ENCODE measurements around the gene PRKCA. TPM values are rescaled to one million over a fixed set of nuclear protein-coding genes. Genes with fewer than 3 reads are reported as not detected.

Gene PRKCA
- total and polyA plus RNA-seq, 2 of the 13 experiments (the other 11 are each of a cell fraction or from before 2014, with no cell fraction given) = 18.5 to 21.5 TPM

DNA sequence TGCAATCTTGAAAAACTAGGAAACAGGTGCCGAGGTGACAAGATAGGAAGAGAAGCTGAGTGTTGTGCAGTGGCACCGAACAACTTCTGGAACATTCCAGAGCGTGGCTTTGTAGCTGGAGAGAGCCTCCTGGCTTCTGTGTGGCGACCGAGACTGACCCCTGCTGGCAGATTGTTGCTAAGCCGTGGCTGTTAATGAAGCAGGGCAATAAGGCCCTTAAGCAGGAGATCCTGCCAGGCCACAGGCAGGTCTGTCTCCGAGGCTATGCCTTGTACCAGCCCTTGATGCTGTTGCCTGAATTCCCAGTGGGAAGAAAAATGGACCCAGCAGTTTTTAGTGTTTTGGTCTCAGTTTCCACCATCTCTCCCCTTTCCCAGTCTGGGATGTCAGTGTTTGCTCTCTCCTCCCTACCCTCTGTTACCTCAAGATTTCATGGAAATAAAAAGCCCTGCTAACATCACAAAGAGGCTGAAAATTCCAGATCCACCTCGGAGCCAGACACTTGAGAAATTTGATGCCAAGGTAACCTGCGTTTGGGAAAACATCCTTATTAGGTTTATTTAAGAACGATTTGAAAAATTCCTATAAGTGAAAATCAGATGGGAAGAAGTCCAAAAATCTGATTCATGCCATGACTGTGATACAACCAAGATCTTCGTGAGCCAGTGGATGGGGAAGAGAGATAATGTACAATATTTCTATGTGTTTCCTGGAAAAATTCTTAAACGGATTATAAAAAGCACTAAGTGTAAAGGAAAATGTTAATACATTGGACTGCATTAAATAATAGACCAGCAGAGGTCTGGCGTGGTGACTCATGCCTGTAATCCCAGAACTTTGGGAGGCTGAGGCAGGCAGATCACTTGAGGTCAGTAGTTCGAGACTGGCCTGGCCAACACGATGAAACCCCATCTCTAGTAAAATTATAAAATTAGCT is 265.1 kb downstream of the PRKCA start (continued):
- TF ChIP-seq ZBTB44 (CRISPR knock-in tag; IDR thresholded peaks at IDR 0.05) (no peak), FOXK1 (CRISPR knock-in tag; IDR thresholded peaks at IDR 0.05; ENCODE audit: borderline replicate concordance, low read depth) (no peak), ETV5 (CRISPR knock-in tag; IDR thresholded peaks at IDR 0.05; ENCODE audit: borderline replicate concordance) (peak; percentile 59; the same call in 1 of the 2 replicates), ZNF558 (CRISPR knock-in tag; IDR thresholded peaks at IDR 0.05; ENCODE audit: borderline replicate concordance) (no peak), KDM5A (IDR thresholded peaks at IDR 0.05; ENCODE audit: borderline replicate concordance, low read length) (no peak), TFDP2 (CRISPR knock-in tag; IDR thresholded peaks at IDR 0.05) (peak; percentile 77), ZFX (CRISPR knock-in tag; IDR thresholded peaks at IDR 0.05; ENCODE audit: low read depth) (peak; percentile 54; the same call in 1 of the 2 replicates), PPARG (CRISPR knock-in tag; conservative IDR thresholded peaks at IDR 0.05) (0 out of 2 replicates have a peak, but pooled peaks have one; percentile 56), HCFC1 (IDR thresholded peaks at IDR 0.05; ENCODE audit: low read depth, low read length) (no peak), SMYD3 (CRISPR knock-in tag; IDR thresholded peaks at IDR 0.05) (no peak), ATF1 (CRISPR knock-in tag; IDR thresholded peaks at IDR 0.05) (no peak), PHF20 (CRISPR knock-in tag; IDR thresholded peaks at IDR 0.05) (no peak), ZNF614 (CRISPR knock-in tag; IDR thresholded peaks at IDR 0.05; ENCODE audit: borderline replicate concordance) (peak; percentile 62; the same call in 1 of the 2 replicates), ARNT2 (CRISPR knock-in tag; IDR thresholded peaks at IDR 0.05; ENCODE audit: low read depth) (peak; percentile 58; the same call in 1 of the 2 replicates), ZNF772 (CRISPR knock-in tag; IDR thresholded peaks at IDR 0.05) (no peak), ZSCAN9 (CRISPR knock-in tag; IDR thresholded peaks at IDR 0.05; ENCODE audit: borderline replicate concordance) (peak; percentile 86), ZNF446 (CRISPR knock-in tag; IDR thresholded peaks at IDR 0.05) (no peak), GPN1 (CRISPR knock-in tag; IDR thresholded peaks at IDR 0.05; ENCODE audit: borderline replicate concordance) (no peak), ATF5 (CRISPR knock-in tag; IDR thresholded peaks at IDR 0.05; ENCODE audit: low read depth) (no peak), SNRNP70 (IDR thresholded peaks at IDR 0.05; ENCODE audit: low read depth, low read length) (no peak)
- TF ChIP-seq, protein P1, sequence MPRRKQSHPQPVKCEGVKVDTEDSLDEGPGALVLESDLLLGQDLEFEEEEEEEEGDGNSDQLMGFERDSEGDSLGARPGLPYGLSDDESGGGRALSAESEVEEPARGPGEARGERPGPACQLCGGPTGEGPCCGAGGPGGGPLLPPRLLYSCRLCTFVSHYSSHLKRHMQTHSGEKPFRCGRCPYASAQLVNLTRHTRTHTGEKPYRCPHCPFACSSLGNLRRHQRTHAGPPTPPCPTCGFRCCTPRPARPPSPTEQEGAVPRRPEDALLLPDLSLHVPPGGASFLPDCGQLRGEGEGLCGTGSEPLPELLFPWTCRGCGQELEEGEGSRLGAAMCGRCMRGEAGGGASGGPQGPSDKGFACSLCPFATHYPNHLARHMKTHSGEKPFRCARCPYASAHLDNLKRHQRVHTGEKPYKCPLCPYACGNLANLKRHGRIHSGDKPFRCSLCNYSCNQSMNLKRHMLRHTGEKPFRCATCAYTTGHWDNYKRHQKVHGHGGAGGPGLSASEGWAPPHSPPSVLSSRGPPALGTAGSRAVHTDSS (CRISPR knock-in tag; conservative IDR thresholded peaks at IDR 0.05) = no peak
- TF ChIP-seq, protein P2, sequence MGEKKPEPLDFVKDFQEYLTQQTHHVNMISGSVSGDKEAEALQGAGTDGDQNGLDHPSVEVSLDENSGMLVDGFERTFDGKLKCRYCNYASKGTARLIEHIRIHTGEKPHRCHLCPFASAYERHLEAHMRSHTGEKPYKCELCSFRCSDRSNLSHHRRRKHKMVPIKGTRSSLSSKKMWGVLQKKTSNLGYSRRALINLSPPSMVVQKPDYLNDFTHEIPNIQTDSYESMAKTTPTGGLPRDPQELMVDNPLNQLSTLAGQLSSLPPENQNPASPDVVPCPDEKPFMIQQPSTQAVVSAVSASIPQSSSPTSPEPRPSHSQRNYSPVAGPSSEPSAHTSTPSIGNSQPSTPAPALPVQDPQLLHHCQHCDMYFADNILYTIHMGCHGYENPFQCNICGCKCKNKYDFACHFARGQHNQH (CRISPR knock-in tag; IDR thresholded peaks at IDR 0.05) = 0 out of 2 replicates have a peak, but pooled peaks have one; percentile 58

Data from HepG2 (cell line).